ENCODE results near the gene JUND.

The JUND gene

DNA sequence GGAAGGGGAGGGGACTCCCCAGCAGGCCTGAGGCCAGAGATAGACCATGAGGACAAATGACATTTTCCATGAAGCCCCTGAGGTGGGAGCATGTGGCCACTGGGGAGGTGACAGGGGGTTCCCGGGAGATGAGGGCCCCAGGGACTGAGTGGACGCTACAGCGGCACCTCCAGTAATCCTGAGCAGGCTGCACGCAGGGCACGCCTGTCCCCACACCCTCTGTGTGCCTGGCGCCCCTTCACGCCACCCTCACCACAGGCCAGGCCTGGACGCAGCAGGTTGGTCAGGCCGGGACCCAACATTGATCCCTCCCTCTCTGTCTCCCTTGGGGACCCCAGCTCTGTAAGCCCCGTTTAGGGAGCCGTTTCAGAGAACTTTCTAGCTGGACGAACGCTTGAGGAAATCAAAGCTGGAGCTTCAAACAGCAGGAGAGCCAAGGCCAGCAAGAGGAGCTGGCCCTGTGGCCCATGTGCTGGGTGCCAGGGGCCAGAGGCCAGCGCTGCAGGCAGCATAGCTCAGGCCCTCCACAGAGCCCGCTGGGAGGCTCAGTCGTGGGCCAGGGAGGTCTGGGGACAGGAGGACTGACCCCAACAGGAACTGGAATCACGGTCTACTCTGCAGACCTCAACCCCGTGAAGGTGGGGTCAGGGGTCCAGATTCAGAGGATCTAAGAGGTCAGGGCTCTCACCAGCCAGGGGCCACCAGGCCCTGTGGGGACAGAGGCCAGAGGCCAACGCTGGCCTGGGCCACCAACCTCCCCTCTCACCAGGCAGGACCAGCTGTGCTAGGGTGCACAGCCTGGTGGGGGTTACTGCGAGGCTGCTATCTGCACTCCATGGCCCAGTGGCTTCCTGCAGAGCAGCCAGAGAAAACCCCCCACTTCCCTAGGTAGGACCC is 26.9 kb upstream of the JUND start:
- no peak for FAIRE-seq

DNA sequence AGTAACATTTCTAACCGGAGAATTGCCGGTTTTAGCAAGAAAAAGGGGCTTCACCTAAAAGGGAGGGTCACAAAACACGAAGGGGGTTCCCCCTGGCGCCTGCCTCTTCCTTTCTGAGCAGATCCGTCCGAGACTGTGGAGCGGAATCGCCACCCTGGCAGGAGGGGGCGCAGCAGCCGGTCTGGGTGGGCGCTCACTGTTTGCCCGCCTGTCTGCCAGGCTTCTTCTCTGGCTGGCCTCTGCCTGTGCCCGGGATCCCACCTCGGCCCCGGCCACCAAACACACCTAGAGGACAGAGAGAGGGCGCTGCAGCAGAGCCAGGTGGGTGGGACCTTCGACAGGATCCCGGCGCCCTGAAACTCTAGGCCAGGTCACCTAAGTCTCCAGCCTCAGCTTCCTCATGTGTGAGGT is 25.9 kb upstream of the JUND start:
- FAIRE-seq = no peak

DNA sequence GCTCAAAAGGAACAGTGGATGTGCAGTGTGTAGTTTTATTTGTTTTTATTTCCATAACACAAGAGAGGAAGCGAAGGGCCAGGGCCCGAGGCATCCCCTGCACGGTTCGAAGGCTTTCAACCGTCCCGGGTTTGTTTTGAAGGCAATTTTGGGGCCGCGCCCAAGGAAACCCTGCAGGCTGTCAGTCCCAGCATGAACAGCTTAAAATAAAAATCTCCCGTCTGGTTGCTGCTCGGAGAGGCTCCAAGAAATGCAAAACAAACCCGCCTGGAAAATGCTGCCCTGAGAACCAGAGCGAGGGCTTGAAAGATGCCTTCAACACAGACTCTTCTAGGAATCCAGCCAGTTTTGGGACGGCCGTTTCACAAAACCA is 25.5 kb upstream of the JUND start:
- no peak for FAIRE-seq

DNA sequence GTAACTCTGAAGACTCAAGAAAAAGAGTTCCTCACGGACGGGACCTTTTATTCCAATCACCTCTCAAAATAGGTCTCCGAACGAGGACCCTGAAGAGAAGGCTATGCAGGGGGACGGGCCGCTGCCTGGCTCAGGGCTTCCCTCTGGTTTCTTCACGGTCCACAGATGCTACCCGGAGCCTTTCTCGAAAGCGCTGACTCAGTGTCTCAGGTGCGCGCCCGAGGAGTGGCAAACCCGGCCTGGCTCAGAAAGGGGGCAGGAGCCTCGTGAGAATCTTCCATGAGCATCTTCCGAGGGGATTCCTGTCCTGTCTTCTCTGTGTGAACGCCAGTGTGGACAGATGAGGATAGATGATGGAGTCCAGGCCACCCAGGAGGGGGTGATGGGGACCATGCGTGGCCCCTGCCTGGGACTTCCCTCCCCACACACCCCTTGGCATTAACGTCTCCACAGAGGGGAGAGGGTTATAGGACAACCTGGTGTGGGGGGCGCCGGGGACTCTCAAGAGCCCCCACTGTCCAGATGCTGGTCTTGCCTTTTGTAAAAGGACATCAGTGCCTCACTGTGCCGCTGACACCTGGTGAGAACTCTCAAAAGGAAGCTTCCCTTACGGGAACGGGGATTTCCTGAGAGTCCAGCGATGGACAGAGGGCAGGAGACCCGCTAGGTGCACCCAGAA is 24.9 kb upstream of the JUND start:
- no peak for FAIRE-seq

DNA sequence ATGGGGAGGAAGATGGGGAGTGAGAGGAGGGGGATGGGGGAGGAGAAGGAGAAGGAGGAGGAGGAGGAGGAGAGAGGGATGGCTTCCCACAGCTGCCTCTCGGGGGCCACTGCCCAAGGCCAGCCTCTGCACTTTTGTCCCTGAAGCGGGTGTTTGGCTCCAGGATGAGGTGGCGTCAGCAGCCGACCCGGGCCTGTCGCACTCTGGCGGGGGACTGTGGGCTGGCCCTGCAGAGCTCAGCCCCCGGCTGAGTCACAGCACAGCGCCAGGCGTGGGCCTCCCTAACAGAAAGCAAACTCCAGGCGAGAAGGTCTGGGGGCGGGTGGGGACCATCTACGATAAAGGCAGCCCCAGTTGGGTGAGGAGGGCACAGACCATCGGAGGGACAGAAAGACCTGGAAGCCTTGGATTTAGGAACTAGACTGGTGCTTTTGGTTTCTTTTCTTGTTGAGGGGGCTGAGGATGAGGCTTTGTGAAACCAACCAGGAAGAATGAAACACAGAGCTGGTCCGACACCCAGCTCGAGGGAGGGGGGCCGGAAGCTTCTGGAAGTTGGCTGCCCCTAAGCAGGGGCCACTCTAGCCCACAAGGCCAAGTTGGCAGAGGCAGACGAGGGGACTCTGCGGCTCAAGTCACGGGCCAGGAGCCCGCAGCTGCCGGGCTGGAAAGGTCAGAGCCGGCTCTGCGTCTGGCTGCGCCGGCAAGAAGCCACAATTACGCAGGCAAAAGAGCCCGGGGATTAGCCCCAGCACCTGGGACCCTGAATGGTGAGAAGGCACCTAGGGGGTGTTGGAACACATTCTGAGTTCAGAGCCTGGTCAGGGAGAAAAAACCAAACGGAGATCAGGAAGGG is 23.3 kb upstream of the JUND start:
- FAIRE-seq = no peak

DNA sequence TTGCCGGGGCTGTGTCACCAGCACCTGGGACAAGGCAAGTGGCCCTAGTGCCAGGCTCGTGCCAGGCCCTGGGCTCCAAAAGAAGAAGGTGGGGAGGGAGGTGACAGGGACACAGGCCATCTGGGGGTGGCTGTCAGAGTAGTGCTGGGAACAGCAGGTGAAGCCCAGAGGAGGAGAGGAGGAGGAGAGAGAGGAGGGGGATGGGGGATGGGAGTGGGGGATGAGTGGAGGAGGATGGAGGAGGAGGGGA is 22.7 kb upstream of the JUND start:
- FAIRE-seq = no peak

DNA sequence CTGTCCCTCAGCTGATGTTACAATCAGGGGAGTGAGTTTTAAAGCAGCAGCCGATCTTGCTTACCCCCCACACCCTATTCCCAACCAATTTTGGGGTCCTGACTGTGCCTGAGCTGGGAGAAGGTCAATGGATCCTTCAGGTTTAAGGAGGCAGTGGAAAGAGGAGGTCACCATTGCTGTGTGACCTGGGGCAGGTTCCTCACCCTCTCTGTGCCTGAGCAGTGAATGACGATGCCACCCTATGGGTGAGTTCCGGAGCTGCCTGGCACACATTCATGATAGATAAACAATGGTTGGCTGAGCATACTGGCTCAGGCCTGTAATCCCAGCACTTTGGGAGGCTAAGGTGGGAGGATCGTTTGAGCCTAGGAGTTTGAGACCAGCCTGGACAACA is 20.3 kb upstream of the JUND start:
- no peak for FAIRE-seq

DNA sequence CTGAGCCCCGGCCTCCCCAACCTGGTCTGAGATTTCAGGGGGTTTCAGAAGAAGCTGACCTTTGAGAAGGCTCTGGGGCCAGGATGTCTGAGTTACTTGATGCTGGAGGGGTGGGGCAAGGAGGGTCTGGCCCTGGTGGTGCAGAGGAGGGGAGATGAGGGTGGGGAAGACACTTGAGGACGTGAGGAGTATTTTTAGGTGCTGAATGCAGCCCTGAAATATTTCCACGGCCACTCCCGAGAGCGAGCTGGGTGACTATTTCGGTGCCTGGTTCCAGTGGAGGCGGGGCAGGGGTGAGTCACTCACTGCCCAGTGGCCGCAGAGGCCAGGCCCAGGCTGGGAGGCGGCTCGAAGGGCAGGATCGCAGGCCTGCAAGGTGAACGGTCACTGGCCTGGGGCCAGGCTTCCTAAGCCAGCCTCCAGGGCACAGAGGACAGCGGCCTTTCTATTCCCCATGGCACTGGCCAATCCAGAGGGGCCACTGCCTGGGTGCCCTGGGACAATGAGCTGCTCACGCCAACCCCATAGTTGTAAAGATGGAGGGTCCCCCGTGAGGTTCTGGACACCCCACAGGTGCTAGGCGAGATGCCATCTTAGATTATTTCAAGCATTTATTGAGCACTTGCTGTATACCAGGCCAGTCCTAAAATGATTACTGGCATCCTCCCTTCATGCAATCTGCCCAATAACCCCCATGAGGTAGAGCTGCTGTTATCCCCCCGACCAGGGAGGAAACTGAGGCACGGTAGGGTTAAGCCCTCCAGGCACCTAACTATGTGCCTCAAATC is 19.7 kb upstream of the JUND start:
- no peak for FAIRE-seq

DNA sequence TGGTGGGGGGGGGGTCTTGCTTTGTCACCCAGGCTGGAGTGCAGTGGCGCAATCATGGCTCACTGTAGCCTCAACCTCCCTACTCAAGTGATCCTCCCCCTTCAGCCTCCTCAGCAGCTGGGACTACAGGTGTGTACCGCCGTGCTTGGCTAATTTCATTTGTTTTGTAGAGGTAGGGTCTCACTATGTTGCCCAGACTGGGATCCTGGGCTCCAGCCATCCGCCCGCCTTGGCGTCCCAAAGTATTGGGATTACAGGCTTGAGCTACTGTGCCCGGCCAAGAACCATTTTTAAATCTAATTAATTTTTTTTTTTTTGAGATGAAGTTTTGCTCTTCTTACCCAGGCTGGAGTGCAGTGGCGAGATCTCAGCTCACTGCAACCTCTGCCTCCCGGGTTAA is 18.2 kb upstream of the JUND start:
- FAIRE-seq = no peak

DNA sequence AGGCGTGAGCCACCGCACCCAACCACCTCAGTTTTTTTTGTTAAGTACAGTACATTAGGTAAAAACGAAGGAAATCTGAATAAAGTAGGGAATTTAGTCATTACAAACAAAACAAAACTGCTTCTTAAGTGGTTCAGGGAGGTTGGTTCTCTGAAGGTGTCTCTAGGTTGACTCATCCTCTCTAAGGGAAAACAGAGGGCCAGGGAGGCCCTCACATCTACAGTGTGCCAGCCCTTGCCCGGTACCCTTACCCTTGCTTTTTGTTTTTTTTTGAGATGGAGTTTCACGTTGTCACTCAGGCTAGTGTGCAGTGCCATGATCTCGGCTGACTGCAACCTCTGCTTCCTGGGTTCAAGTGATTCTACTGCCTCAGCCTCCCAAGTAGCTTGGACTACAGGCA is 17.2 kb upstream of the JUND start:
- no peak for FAIRE-seq

DNA sequence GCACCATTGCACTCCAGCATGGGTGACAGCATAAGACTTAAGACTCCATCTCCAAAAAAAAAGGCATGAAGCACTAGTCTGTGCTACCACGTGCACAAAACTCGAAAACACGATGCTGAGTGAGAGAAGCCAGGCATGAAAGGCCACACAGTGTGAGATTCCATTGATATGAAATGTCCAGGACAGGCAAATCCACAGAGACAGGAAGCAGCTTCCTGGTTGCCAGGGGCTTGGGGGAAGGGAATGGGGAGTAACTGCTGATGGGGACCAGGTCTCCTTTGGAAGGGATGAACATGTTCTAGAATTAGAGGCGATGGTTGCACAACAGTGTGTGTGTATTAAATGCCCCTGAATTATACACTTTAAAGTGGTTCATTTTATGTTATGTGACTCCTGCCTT is 15.9 kb upstream of the JUND start:
- no peak for FAIRE-seq

DNA sequence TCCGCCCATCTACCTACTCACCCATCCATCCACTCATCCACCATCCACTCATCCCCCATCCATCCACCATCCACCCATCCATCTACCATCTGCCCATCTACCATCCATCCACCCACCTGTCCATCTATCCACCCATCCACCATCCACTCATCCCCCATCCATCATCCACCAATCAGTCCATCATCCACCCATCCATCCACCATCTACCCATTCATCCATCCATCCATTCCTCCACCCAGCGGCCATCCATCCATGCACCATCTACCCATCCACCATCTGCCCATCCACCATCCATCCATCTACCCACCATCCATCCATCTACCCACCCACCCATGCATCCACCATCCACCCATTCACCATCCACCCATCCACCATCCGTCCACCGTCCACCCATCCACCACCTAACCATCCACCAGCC is 13.6 kb upstream of the JUND start:
- FAIRE-seq = no peak

DNA sequence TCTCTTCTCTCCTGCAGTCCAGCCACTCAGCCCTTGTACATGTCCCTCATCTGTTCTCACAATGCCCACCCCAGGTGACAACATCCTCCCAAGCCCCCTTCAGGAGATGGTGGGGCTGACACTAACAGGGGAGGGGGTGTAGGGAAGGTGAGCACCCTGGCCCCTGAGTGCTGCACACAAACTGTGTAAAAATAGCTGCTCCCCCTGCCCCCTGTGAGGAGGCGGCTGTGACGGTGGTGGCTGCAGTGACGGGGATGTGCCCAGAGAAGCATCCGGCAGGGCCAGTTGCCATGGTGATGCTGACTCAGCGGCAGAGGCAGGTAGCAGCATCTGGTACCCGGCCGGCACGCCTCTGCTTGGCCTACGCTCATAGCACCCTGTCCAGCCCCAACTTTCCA is 13.0 kb upstream of the JUND start:
- FAIRE-seq = no peak

DNA sequence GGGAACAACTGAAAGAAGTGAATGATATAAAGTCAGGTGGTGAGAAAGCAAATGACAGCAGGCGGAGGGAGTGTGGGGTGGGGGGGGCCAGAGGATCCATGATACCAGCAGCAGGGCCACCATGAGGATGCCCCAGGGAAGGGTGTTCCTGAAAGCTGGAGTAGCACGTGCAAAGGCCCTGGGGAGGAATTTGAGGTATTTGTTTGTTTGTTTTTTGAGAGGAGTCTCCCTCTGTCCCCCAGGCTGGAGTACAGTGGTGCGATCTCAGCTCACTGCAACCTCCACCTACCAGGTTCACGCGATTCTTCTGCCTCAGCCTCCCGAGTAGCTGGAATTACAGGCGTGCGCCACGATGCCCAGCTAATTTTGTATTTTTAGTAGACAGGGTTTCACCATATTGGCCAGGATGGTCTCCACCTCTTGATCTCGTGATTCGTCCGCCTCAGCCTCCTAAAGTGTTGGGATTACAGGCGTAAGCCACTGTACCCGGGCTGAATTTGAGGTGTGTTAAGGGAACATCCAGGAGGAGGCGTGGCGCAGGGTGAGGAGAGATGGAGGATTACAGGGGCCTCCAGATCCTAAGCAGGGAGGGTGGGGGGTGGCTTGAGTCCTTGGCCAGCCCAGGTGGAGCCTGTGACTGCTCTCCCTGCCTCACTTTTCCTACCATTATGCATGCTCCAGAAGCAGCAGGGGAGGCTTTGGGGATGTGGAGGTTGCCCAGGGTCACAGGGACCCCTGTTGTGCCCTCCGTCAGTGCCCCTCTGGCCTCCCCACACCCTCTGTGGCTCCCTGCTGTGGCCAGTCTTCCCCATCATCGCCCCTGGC is 12.4 kb upstream of the JUND start:
- no peak for FAIRE-seq

DNA sequence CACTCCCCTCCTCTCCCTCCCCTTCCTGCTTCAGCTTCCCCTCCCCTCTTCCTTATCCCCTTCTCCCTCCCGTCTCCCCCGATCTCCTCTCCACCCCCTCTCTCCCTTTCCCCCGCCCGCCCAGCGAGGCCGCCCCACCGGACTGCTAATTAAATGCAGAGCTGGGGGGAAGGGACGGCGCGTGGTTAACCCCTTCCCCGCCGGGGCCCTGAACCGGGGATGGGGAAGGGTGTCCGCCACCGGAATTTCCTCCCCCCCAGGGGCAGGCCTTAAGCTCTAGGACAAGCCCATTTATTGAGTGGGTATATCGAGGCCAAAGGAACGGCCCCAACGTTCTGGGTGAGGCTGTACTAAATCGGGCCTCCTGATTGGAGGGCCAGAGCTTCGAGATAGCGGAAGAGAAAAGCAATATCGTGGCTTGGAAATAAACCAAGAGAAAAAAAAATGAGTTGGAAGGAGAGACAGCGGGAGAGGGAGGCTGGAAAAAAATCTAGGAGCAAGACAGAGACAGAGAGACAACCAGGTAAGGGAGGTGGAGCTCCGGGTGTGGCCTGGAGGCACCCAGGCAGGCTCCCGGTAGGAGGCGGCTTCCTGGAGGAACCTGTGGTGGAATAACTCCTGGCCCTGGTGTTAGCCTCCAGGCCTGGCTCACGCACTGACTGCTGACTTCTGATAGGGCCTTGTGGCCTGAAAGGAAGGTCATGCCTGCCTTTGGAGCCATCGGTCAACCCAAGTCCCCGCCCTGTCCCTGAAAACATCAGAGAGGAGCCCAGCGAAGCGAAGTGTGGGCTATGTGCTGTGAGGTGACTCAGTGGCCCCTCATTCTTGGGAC is 11.6 kb upstream of the JUND start:
- FAIRE-seq = no peak

DNA sequence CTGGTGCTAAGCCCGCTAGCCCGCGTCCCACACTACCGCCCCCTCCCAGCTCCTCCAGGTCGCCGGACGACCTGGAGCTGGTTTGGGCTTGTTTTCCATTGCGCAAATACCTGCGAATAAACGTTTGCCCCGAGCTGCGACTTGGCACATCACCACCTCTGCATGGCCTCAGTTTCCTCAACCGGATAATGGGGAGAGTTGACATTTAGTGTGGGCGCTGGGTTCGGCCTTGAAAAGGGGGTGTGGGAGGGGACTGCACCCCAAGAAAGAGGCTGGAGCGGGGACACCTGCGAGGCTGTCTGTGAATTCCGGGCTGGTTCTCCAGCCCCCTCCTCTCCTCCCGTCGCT is 11.0 kb upstream of the JUND start:
- FAIRE-seq = no peak

DNA sequence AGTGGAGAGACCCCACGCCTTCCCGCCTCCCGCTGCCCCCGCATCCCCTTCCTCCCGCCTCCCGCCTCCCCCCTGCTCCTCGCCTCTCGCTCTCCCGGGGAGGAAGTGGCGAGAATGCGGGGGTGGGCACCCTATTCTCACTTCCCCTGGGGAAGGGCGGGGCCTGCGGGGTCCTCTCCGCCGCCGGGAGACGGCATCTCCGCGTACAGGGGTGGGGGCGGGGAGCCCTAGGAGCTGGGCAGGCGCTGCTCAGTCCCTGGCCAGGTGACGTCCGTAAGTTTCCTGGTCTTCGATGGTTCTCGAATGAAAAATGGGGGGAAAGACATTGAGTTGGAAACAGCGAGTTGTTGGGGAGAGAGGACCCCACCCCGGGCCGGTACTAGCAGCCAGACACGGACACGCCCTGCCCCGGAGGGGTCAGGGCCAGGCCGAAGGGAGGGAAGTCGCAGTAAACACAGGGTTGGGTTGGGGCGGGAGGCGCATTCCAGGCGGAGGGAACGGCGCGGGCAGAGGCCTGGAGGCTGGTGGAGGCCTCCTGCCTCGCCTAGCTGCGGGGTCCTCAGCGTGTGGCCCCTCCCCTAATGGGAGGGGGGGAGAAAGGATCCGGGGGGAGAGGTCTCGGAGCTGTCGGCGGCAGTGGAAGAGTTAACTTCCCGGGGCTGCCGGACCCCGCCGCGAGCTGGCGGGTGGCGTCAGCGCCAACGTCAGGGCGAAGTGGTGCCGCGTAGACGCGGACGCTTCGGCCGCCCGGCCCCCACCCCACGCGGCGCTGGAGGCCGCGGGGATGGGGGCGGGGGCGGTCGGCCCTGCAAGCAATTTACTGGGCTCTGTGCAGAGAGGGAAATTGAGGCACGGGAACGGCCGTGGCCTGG is 10.4 kb upstream of the JUND start:
- no peak for FAIRE-seq

DNA sequence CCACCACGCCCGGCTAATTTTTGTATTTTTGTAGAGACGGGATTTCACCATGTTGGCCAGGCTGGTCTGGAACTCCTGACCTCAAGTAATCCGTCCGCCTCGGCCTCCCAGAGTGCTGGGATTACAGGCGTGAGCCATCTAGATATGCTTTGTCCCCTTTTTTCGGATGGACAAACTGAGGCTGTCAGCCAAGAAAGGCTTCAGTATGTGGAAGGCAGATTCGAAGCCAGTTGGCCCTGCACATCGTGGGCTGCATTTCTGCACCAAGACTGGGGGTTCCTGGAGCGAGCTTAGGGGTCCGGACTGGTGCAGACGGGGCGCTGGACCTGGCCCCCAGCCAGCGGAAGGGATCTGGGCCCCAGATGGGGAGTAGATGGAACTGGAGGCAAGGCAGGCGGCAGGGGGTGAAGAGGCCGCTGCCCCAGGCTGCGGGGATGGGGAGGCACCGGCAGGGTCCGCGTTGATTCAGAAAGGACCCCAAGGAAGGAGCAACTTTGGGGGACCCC is 9.7 kb upstream of the JUND start:
- no peak for FAIRE-seq

DNA sequence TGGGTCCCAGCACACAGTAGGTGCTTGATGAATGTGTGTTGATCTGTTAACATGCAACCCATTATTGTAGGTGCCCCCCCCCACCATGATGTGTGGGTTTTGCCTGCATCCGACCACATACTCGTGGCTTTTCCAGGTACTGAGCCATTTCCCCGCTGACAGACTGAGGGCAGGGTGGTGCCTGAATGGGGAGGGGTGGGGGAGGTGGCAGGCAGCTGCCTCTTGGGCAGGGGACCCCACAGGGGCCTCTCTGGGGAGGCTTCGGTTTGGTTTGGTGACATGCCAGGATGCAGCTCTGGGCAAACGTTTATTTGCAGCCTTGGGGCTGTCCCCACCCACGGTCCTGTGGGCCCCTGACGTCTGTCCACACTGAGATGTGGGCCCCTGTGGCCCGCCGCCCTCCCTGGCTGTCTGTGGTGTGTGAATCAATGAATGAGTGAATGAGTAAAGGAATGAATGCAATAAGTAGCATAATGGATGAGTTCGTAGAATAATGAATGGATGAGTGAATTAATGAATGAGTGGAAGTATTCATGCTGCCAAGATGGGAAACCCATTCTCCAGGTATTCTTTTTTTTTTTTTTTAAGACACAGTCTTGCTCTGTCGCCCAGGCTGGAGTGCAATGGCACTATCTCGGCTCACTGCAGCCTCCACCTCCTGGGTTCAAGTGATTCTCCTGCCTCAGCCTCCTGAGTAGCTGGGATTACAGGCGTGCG is 9.0 kb upstream of the JUND start:
- FAIRE-seq = no peak

Data from endometrium (tissue), 2 donors.